D721Med (cell line): ENCODE results near the gene PRSS23.
"Not testable (repeated sequence)": the region's sequence is repeated elsewhere in the genome, so short reads cannot be mapped to it uniquely, and the experiment has no call there.

ENCODE experiments used
- DNase-seq: peaks from one replicate; pipeline ENCODE4 v3.0.0; 2011; ENCODE audit warnings: low spot score; ENCODE audit not compliant: insufficient read length
- FAIRE-seq: peaks from 2 replicates; lab custom pipeline; 2011; peaks lifted over from hg19 to GRCh38; lab: Jason Lieb, UNC
- CTCF ChIP-seq: IDR thresholded peaks from 2 replicates; pipeline ENCODE4 v1.5.1; 2012; ENCODE audit warnings: mild to moderate bottlenecking, control low read depth; ENCODE audit not compliant: insufficient read depth; ENCODE audit errors: missing control alignments

PRSS23 gene

GRCh38 chr11:86765203-86765602 is 35.1 kb upstream of the PRSS23 start:
- no peak for TF ChIP-seq CTCF
- no peak for DNase-seq
- no peak for FAIRE-seq

- no peak for TF ChIP-seq CTCF
- FAIRE-seq (no peak), DNase-seq (no peak)
Observed at GRCh38 chr11:86765878-86766277, 34.5 kb upstream of the PRSS23 start.

- DNase-seq: no peak
- no peak for FAIRE-seq
- no peak for TF ChIP-seq CTCF
Observed at GRCh38 chr11:86769219-86769618, 31.1 kb upstream of the PRSS23 start.

- DNase-seq, FAIRE-seq: not testable (repeated sequence)
Observed at GRCh38 chr11:86770473-86771027, 29.8 kb upstream of the PRSS23 start.

GRCh38 chr11:86772999-86773398 is 27.3 kb upstream of the PRSS23 start:
- no peak for TF ChIP-seq CTCF
- DNase-seq: no peak
- no peak for FAIRE-seq

- DNase-seq (no peak), FAIRE-seq (no peak)
- no peak for TF ChIP-seq CTCF
Observed at GRCh38 chr11:86773513-86774252, 26.7 kb upstream of the PRSS23 start.

GRCh38 chr11:86774417-86774816 is 25.9 kb upstream of the PRSS23 start:
- no peak for DNase-seq
- FAIRE-seq: no peak
- TF ChIP-seq CTCF: no peak
